ENCODE measurements around the gene TEX14.
"Not testable (repeated sequence)": the region's sequence is repeated elsewhere in the genome, so short reads cannot be mapped to it uniquely, and the experiment has no call there.

The TEX14 gene

GRCh38 chr17:58557981-58558380 lies 133.9 kb downstream of the TEX14 start:
- H3K4me1 Mint-ChIP-seq: no peaks in the 10 kb centered on the region
- H3K27ac Mint-ChIP-seq (ENCODE audit: low read depth): no peak overlapping the region
- DNase-seq (ENCODE audit: low spot score in 2 of 2) (no peak), ATAC-seq (replicated peaks; ENCODE audit: extremely low read depth, poor library complexity, severe bottlenecking) (no peak)
- peaks cover 6% of the 10 kb centered on the region for H3K27me3 Mint-ChIP-seq
- H3K4me3 Mint-ChIP-seq: no peak overlapping the region
- no peaks in the 10 kb centered on the region for H3K9me3 Mint-ChIP-seq
- H3K36me3 Mint-ChIP-seq (ENCODE audit: insufficient read depth): no peaks in the 10 kb centered on the region

- Mint-ChIP-seq H3K27ac (ENCODE audit: low read depth) (no peak overlapping the region), H3K4me1 (no peaks in the 10 kb centered on the region), H3K27me3 (peaks cover 6% of the 10 kb centered on the region), H3K36me3 (ENCODE audit: insufficient read depth) (no peaks in the 10 kb centered on the region), H3K9me3 (no peaks in the 10 kb centered on the region), H3K4me3 (no peak overlapping the region)
- no peak for DNase-seq (ENCODE audit: low spot score in 2 of 2)
- no peak for ATAC-seq (replicated peaks; ENCODE audit: extremely low read depth, poor library complexity, severe bottlenecking)
These were observed 135.0 kb downstream of the TEX14 start for GRCh38 chr17:58556833-58557250.

DNA sequence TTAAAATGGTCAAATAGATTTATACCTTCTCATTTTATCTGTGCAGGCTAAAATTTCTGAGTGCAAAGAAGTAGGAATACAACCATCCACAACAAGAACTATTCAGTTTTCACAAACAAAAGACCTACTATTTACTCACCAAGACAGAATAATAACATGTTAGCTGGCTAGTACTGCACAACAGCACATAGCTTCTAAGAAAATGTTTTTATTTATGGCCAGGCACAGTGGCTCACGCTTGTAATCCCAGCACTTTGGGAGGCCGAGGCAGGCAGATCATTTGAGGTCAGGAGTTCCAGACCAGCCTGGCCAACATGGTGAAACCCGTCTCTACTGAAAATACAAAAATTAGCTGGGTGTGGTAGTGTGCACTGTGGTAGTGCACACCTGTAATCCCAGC lies 136.7 kb downstream of the TEX14 start:
- H3K27ac Mint-ChIP-seq (ENCODE audit: low read depth); ATAC-seq (replicated peaks; ENCODE audit: extremely low read depth, poor library complexity, severe bottlenecking); H3K27me3 Mint-ChIP-seq; H3K9me3 Mint-ChIP-seq; H3K4me3 Mint-ChIP-seq; H3K36me3 Mint-ChIP-seq (ENCODE audit: insufficient read depth); H3K4me1 Mint-ChIP-seq; DNase-seq (ENCODE audit: low spot score in 2 of 2): not testable (repeated sequence)

DNA sequence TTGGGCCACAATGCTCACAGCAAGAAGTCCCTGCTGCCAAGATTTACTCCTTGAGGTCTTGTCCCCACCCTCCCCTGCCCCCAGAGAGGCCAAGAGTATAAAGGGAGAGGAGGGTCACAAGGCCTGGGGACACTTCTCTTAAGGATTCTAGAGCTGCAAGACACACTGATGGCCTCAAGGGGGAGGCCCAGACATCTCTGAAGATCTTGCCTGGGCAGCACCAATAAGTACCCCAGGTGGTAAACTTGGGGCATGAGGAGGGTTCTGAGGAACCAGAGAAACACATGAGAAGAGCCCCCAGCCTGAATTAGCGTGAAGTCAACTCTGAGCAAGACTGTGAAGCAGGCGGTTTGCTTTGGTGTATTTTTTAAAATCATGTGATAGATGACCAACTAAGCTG lies 150.6 kb downstream of the TEX14 start:
- ATAC-seq (replicated peaks; ENCODE audit: extremely low read depth, poor library complexity, severe bottlenecking) (no peak), DNase-seq (ENCODE audit: low spot score in 2 of 2) (no peak)
- Mint-ChIP-seq H3K27ac (ENCODE audit: low read depth) (no peak overlapping the region), H3K4me1 (no peaks in the 10 kb centered on the region), H3K9me3 (no peaks in the 10 kb centered on the region), H3K4me3 (no peak overlapping the region), H3K36me3 (ENCODE audit: insufficient read depth) (no peaks in the 10 kb centered on the region), H3K27me3 (peaks cover 3% of the 10 kb centered on the region)

- ATAC-seq (replicated peaks; ENCODE audit: extremely low read depth, poor library complexity, severe bottlenecking) (no peak), DNase-seq (ENCODE audit: low spot score in 2 of 2) (no peak)
- H3K27ac Mint-ChIP-seq (ENCODE audit: low read depth): no peak overlapping the region
- no peaks in the 10 kb centered on the region for H3K9me3 Mint-ChIP-seq
- peaks cover 19% of the 10 kb centered on the region for H3K27me3 Mint-ChIP-seq
- no peak overlapping the region for H3K4me3 Mint-ChIP-seq
- no peaks in the 10 kb centered on the region for H3K4me1 Mint-ChIP-seq
- no peaks in the 10 kb centered on the region for H3K36me3 Mint-ChIP-seq (ENCODE audit: insufficient read depth)
These were observed 152.1 kb downstream of the TEX14 start for GRCh38 chr17:58539698-58540097.

DNA sequence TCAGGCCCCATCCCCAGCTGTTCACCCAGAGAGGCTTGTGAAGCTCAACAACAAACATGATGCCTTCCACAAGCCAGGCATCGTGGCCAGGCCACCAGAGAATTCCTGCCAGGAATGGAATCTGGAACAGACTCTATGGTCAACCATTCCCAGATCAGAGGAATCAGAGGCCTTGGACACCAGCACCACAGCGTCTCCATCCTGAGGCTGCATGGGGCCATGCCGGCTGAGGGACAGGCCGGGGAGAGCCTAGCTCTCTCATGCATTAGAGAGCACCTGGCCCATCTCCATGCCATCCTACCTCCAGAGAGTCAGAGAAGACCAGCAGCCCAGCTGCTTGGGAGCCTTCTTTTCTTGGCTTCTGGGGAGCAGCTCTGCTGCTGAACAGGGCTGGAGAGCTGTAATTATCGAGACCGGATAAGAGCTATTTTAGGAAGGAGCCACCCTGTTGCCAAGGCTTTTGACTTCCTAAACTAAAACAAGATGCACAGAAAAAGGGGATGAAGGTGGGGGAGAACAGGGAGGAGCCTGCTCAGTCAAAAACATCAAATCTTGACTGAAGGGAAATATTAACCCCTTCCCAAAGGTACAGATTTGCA lies 152.9 kb downstream of the TEX14 start:
- Mint-ChIP-seq H3K36me3 (ENCODE audit: insufficient read depth) (no peaks in the 10 kb centered on the region), H3K4me1 (no peaks in the 10 kb centered on the region), H3K27ac (ENCODE audit: low read depth) (no peak overlapping the region), H3K4me3 (no peak overlapping the region), H3K27me3 (peaks cover 24% of the 10 kb centered on the region), H3K9me3 (no peaks in the 10 kb centered on the region)
- no peak for ATAC-seq (replicated peaks; ENCODE audit: extremely low read depth, poor library complexity, severe bottlenecking)
- DNase-seq (ENCODE audit: low spot score in 2 of 2): no peak

DNA sequence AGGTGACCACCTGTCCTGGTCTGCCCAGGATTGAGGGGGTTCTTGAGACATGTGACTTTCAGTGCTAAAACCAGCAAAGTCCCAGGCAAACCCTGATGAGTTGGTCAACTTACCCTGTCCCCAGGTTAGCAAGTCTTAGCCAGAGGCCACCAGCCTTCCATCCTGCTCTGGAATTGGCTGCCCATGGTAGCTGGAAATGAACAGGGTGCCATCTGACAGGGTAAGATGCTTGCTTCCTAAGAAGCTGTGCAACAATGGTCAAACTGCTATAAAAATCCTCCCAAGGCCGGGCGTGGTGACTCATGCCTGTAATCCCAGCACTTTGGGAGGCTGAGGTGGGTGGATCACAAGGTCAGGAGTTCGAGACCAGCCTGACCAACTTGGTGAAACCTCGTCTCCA lies 154.6 kb downstream of the TEX14 start:
- no peaks in the 10 kb centered on the region for H3K9me3 Mint-ChIP-seq
- H3K27ac Mint-ChIP-seq (ENCODE audit: low read depth): no peak overlapping the region
- peaks cover 34% of the 10 kb centered on the region for H3K27me3 Mint-ChIP-seq
- no peaks in the 10 kb centered on the region for H3K36me3 Mint-ChIP-seq (ENCODE audit: insufficient read depth)
- H3K4me3 Mint-ChIP-seq: no peak overlapping the region
- DNase-seq (ENCODE audit: low spot score in 2 of 2) (no peak), ATAC-seq (replicated peaks; ENCODE audit: extremely low read depth, poor library complexity, severe bottlenecking) (no peak)
- H3K4me1 Mint-ChIP-seq: no peaks in the 10 kb centered on the region

DNA sequence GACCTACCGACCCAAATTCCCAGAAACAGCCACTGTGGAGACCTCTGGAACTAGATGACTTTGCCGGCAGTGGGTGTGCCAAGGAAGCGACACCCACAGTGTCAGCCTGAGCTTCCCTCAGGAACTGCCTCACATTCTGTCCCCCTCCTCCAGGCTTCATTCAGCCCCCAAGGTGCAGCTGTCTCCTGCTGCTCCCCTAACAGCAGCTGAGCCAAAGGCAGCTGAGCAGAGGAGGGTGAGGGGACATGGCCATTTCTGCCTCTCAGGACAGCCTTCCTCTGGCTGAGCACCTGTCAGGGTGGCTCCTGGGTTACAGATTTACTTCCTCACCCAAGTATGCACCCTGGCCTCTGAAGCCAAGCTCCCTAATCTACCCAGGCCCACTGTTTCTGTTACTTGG lies 155.3 kb downstream of the TEX14 start:
- no peaks in the 10 kb centered on the region for H3K36me3 Mint-ChIP-seq (ENCODE audit: insufficient read depth)
- H3K27me3 Mint-ChIP-seq: peaks cover 35% of the 10 kb centered on the region
- no peak overlapping the region for H3K27ac Mint-ChIP-seq (ENCODE audit: low read depth)
- DNase-seq (ENCODE audit: low spot score in 2 of 2) (no peak), ATAC-seq (replicated peaks; ENCODE audit: extremely low read depth, poor library complexity, severe bottlenecking) (no peak)
- no peaks in the 10 kb centered on the region for H3K4me1 Mint-ChIP-seq
- no peak overlapping the region for H3K4me3 Mint-ChIP-seq
- no peaks in the 10 kb centered on the region for H3K9me3 Mint-ChIP-seq

GRCh38 chr17:58535431-58535830 lies 156.4 kb downstream of the TEX14 start:
- DNase-seq (ENCODE audit: low spot score in 2 of 2): no peak
- no peak for ATAC-seq (replicated peaks; ENCODE audit: extremely low read depth, poor library complexity, severe bottlenecking)
- Mint-ChIP-seq H3K36me3 (ENCODE audit: insufficient read depth) (no peaks in the 10 kb centered on the region), H3K4me1 (no peaks in the 10 kb centered on the region), H3K27ac (ENCODE audit: low read depth) (no peak overlapping the region), H3K27me3 (peaks cover 35% of the 10 kb centered on the region), H3K4me3 (no peak overlapping the region), H3K9me3 (no peaks in the 10 kb centered on the region)

DNA sequence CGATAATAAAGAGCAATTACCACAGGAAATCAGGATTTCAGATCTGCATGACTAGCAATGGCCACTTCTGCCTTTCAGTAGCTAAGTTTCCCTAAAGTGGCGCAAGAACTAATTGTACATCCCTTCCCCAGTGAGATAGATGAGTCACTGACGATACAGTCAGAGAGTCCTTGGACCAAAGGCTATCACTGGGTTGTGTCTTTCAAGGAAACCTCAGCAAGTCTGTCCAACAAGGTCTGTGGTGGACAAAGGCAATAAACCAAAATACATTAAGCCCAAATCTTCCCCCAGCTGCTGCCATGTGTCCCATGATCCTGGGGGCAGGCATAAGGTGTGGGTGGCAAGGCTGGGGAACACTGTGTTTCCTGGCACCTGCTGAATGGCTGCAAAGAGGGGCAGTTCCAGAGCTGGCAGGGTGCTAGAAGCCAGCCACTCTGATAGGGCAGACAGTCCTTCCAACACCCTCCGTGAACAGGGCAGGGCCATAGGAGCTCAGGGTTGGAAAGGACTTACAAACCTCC lies 156.9 kb downstream of the TEX14 start:
- peaks cover 35% of the 10 kb centered on the region for H3K27me3 Mint-ChIP-seq
- no peak overlapping the region for H3K4me3 Mint-ChIP-seq
- no peak for ATAC-seq (replicated peaks; ENCODE audit: extremely low read depth, poor library complexity, severe bottlenecking)
- H3K27ac Mint-ChIP-seq (ENCODE audit: low read depth): no peak overlapping the region
- no peaks in the 10 kb centered on the region for H3K4me1 Mint-ChIP-seq
- no peaks in the 10 kb centered on the region for H3K9me3 Mint-ChIP-seq
- DNase-seq (ENCODE audit: low spot score in 2 of 2): no peak
- H3K36me3 Mint-ChIP-seq (ENCODE audit: insufficient read depth): no peaks in the 10 kb centered on the region

- Mint-ChIP-seq H3K27me3 (peaks cover 35% of the 10 kb centered on the region), H3K27ac (ENCODE audit: low read depth) (no peak overlapping the region), H3K36me3 (ENCODE audit: insufficient read depth) (no peaks in the 10 kb centered on the region), H3K4me3 (no peak overlapping the region), H3K9me3 (no peaks in the 10 kb centered on the region), H3K4me1 (no peaks in the 10 kb centered on the region)
- ATAC-seq (replicated peaks; ENCODE audit: extremely low read depth, poor library complexity, severe bottlenecking) (no peak), DNase-seq (ENCODE audit: low spot score in 2 of 2) (no peak)
These were observed 157.5 kb downstream of the TEX14 start for GRCh38 chr17:58534331-58534730.

DNA sequence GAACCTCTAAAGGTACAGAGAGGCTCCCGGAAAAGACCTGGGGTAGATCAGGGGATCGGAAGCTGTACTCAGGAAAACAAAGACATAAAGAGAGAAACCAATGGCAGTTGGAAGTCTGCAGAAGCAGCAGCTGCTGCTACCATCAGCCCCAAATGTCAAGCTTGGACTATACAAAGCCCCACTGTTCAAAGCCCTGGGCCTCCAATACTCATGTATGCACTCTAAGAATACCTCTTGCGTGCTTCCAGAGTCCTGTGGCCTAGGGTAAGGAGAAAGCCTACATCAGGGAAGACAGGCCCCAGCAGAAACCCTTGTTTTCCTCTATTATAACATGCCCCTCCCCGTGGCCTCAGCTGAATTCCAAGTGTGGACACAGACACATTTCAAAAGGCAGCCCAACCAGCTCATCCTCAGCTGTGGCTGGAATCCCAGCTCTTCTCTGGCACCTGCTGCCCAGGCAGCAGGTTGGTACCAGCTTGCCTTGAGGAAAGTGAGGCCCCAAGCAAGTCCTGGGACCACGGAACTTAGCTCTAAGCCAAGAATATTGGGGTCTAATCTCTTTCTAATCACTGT lies 158.1 kb downstream of the TEX14 start:
- Mint-ChIP-seq H3K27ac (ENCODE audit: low read depth) (no peak overlapping the region), H3K4me1 (no peaks in the 10 kb centered on the region), H3K36me3 (ENCODE audit: insufficient read depth) (no peaks in the 10 kb centered on the region), H3K9me3 (no peaks in the 10 kb centered on the region), H3K4me3 (no peak overlapping the region), H3K27me3 (peaks cover 35% of the 10 kb centered on the region)
- ATAC-seq (replicated peaks; ENCODE audit: extremely low read depth, poor library complexity, severe bottlenecking): no peak
- DNase-seq (ENCODE audit: low spot score in 2 of 2): no peak

DNA sequence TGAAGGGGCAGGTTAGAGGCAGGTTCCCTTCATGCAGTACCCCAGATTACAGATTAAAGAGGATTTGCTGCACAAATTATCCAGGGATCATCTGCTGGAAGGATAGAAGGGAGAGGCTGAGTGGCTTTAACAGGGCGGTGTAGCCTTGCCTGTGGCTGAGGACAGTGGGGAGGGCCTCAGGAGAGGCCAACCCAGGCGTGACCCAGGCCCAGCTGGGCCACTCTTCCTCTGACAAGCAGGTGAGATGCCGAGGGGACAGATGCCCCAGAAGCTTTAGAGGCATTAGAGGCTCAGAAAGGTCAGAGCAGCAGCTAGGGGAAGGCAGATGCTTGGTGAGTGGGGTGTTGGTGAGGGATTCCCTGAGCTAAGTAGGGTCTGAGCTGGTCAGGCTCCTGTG lies 159.3 kb downstream of the TEX14 start:
- DNase-seq (ENCODE audit: low spot score in 2 of 2) (no peak), ATAC-seq (replicated peaks; ENCODE audit: extremely low read depth, poor library complexity, severe bottlenecking) (no peak)
- no peaks in the 10 kb centered on the region for H3K9me3 Mint-ChIP-seq
- H3K27me3 Mint-ChIP-seq: peaks cover 35% of the 10 kb centered on the region
- H3K4me1 Mint-ChIP-seq: no peaks in the 10 kb centered on the region
- H3K36me3 Mint-ChIP-seq (ENCODE audit: insufficient read depth): no peaks in the 10 kb centered on the region
- peak overlapping the region; percentile 34 for H3K4me3 Mint-ChIP-seq
- H3K27ac Mint-ChIP-seq (ENCODE audit: low read depth): no peak overlapping the region

All from central memory CD8-positive, alpha-beta T cell (primary cell).